NCI-H345 treated with DMSO at 0.1 percent for 48 hours (cell line): ENCODE results near the gene RNFT1.
"Not testable (repeated sequence)": the region's sequence is repeated elsewhere in the genome, so short reads cannot be mapped to it uniquely, and the experiment has no call there.

Experiments
- DNase-seq: peaks from one replicate; lab custom pipeline; 2025; ENCODE audit not compliant: unreplicated experiment; lab: John Stamatoyannopoulos, UW

RNFT1 gene

GRCh38 chr17:59930121-59930520 is 34.4 kb downstream of the RNFT1 start:
- DNase-seq: not testable (repeated sequence)

GRCh38 chr17:59920637-59921036 is 43.9 kb downstream of the RNFT1 start:
- DNase-seq: not testable (repeated sequence)

- no peak for DNase-seq
Observed at GRCh38 chr17:59916446-59916845, 48.1 kb downstream of the RNFT1 start.

- peak; percentile 17 for DNase-seq
Observed at GRCh38 chr17:59914274-59914854, 50.2 kb downstream of the RNFT1 start.

- no peak for DNase-seq
Observed at GRCh38 chr17:59907467-59907866, 57.1 kb downstream of the RNFT1 start.

GRCh38 chr17:59903455-59903854 is 61.1 kb downstream of the RNFT1 start:
- DNase-seq: no peak
